IMR-90 (cell line): ENCODE results near the gene CAPZA2. TPM values are rescaled to one million over a fixed set of nuclear protein-coding genes. Genes with fewer than 3 reads are reported as not detected.

Experiments used
- ATAC-seq: fragments of 200-7000 bp; cut with Tn5 transposase; 2 replicates; pipeline ENCODE4 v1.9.1; 2020; ENCODE audit warnings: low read depth, mild to moderate bottlenecking, moderate library complexity
- BruUV-seq: library from RNA; stranded (reverse); fragments of 400-500 nt; replicated peaks from 2 replicates; lab custom pipeline; 2021; lab: Mats Ljungman, UMichigan
- CTCF ChIA-PET: fragments of 300-600 bp; formaldehyde crosslinking; extraction: SDS; loops from one replicate; lab custom pipeline; 2021; ENCODE audit warnings: antibody characterized with exemption; lab: Yijun Ruan, JAX
- POLR2A ChIA-PET: fragments of 300-600 bp; sonication (Branson Sonifier 250); formaldehyde crosslinking; loops from one replicate; lab custom pipeline; 2022; ENCODE audit warnings: antibody characterized with exemption; ENCODE audit not compliant: unreplicated experiment; lab: Charles Lee
- DNase-seq: peaks from one replicate; pipeline ENCODE4 v3.0.0; 2013
- H2AFZ ChIP-seq: replicated peaks from 2 replicates; pipeline ENCODE3; 2013; ENCODE audit warnings: low read length, mild to moderate bottlenecking; ENCODE audit not compliant: poor library complexity
- H2AK5ac ChIP-seq: 2 replicates; pipeline ENCODE4 v1.6.1; 2013; ENCODE audit warnings: low read depth, low read length, inconsistent platforms
- H2AK9ac ChIP-seq: replicated peaks from 2 replicates; pipeline ENCODE3; 2013; ENCODE audit warnings: mild to moderate bottlenecking, low read depth, low read length, moderate library complexity; ENCODE audit not compliant: poor library complexity
- H2BK120ac ChIP-seq: 2 replicates; pipeline ENCODE4 v1.6.1; 2013; ENCODE audit warnings: low read depth, low read length, inconsistent platforms
- H2BK15ac ChIP-seq: 3 replicates; pipeline ENCODE4 v1.6.1; 2013; ENCODE audit warnings: low read depth, low read length, inconsistent platforms
- H2BK20ac ChIP-seq: 2 replicates; pipeline ENCODE4 v1.6.1; 2013; ENCODE audit warnings: low read depth, mild to moderate bottlenecking, inconsistent platforms, low read length, moderate library complexity
- H2BK5ac ChIP-seq: 2 replicates; pipeline ENCODE4 v1.6.1; 2013; ENCODE audit warnings: mild to moderate bottlenecking, low read depth, low read length, inconsistent platforms; ENCODE audit not compliant: poor library complexity, severe bottlenecking
- H3K14ac ChIP-seq: replicated peaks from 2 replicates; pipeline ENCODE4 v1.6.1; 2013; ENCODE audit warnings: low read depth, low read length, inconsistent platforms
- H3K18ac ChIP-seq: 2 replicates; pipeline ENCODE4 v1.6.1; 2013; ENCODE audit warnings: low read depth, low read length, control low read depth
- H3K23ac ChIP-seq: 2 replicates; pipeline ENCODE4 v1.6.1; 2013; ENCODE audit warnings: low read depth, low read length, inconsistent platforms
- H3K27ac ChIP-seq: 2 replicates; pipeline ENCODE4 v1.5.1; 2013; ENCODE audit warnings: mild to moderate bottlenecking, control low read depth, low read length; ENCODE audit not compliant: insufficient read depth
- H3K27me3 ChIP-seq: 2 replicates; pipeline ENCODE4 v1.6.1; 2013; ENCODE audit warnings: low read length; ENCODE audit not compliant: control insufficient read depth, insufficient read depth
- H3K36me3 ChIP-seq: 2 replicates; pipeline ENCODE4 v1.6.1; 2013; ENCODE audit warnings: low read length, mixed read lengths; ENCODE audit not compliant: control insufficient read depth, insufficient read depth
- H3K4ac ChIP-seq: 2 replicates; pipeline ENCODE4 v1.6.1; 2013; ENCODE audit warnings: low read depth, low read length, inconsistent platforms
- H3K4me1 ChIP-seq: 2 replicates; pipeline ENCODE4 v1.6.1; 2013; ENCODE audit warnings: low read length, mixed read lengths; ENCODE audit not compliant: control insufficient read depth, insufficient read depth
- H3K4me2 ChIP-seq: 2 replicates; pipeline ENCODE4 v1.6.1; 2013; ENCODE audit warnings: low read depth, mild to moderate bottlenecking, control low read depth, low read length, moderate library complexity
- H3K4me3 ChIP-seq: 2 replicates; pipeline ENCODE4 v1.5.1; 2013; ENCODE audit warnings: low read depth, mild to moderate bottlenecking, control low read depth, low read length, moderate library complexity; ENCODE audit not compliant: insufficient read depth
- H3K56ac ChIP-seq: 2 replicates; pipeline ENCODE4 v1.6.1; 2013; ENCODE audit warnings: low read length, inconsistent platforms; ENCODE audit not compliant: insufficient read depth; ENCODE audit errors: extremely low read depth
- H3K79me1 ChIP-seq, 2 experiments: 2 replicates each; pipeline ENCODE4 v1.6.1; 2013; ENCODE audit warnings: low read length in 2 of 2, inconsistent platforms in 1 of 2, low read depth in 1 of 2
- H3K9ac ChIP-seq: 2 replicates; pipeline ENCODE4 v1.6.1; 2013; ENCODE audit warnings: low read depth, low read length, control low read depth
- H3K9me1 ChIP-seq: 2 replicates; pipeline ENCODE4 v1.6.1; 2013; ENCODE audit warnings: low read length, inconsistent platforms; ENCODE audit not compliant: insufficient read depth
- H3K9me3 ChIP-seq: 2 replicates; pipeline ENCODE4 v1.6.1; 2013; ENCODE audit warnings: low read length; ENCODE audit not compliant: control insufficient read depth, insufficient read depth
- H4K20me1 ChIP-seq: 2 replicates; pipeline ENCODE4 v1.6.1; 2013; ENCODE audit warnings: low read length, inconsistent platforms; ENCODE audit not compliant: insufficient read depth
- H4K5ac ChIP-seq: 2 replicates; pipeline ENCODE4 v1.6.1; 2013; ENCODE audit warnings: mild to moderate bottlenecking, low read depth, low read length, control low read depth
- H4K8ac ChIP-seq, 2 experiments: 2 replicates each; pipeline ENCODE4 v1.6.1; 2013; ENCODE audit warnings: low read depth in 2 of 2, low read length in 2 of 2, control low read depth in 1 of 2, inconsistent platforms in 1 of 2
- H4K91ac ChIP-seq: 2 replicates; pipeline ENCODE4 v1.6.1; 2013; ENCODE audit warnings: low read depth, low read length, inconsistent platforms; ENCODE audit not compliant: insufficient read depth
- BHLHE40 ChIP-seq: fragments of 150-350 bp; IDR thresholded peaks from 2 replicates; pipeline ENCODE4 v1.6.1; 2016; ENCODE audit warnings: mild to moderate bottlenecking, low read depth, low read length
- CEBPB ChIP-seq: IDR thresholded peaks from 2 replicates; pipeline ENCODE4 v1.6.1; 2012; ENCODE audit warnings: low read depth, low read length, improper control_type of control experiment
- CHD1 ChIP-seq: IDR thresholded peaks from 2 replicates; pipeline ENCODE4 v1.6.1; 2012; ENCODE audit warnings: low read depth, low read length, improper control_type of control experiment
- FOS ChIP-seq: fragments of 150-350 bp; IDR thresholded peaks from 2 replicates; pipeline ENCODE4 v1.6.1; 2016; ENCODE audit warnings: low read depth, low read length
- MAFK ChIP-seq: IDR thresholded peaks from 2 replicates; pipeline ENCODE4 v1.6.1; 2012; ENCODE audit warnings: low read depth, low read length, improper control_type of control experiment
- MAZ ChIP-seq: IDR thresholded peaks from 2 replicates; pipeline ENCODE4 v1.6.1; 2012; ENCODE audit warnings: low read depth, mild to moderate bottlenecking, low read length, improper control_type of control experiment, moderate library complexity, borderline replicate concordance
- MXI1 ChIP-seq: IDR thresholded peaks from 2 replicates; pipeline ENCODE4 v1.6.1; 2012; ENCODE audit warnings: low read depth, mild to moderate bottlenecking, low read length, moderate library complexity, borderline replicate concordance
- POLR2A ChIP-seq: IDR thresholded peaks from 2 replicates; pipeline ENCODE4 v1.6.1; 2012; ENCODE audit warnings: mild to moderate bottlenecking, low read depth, low read length
- RAD21 ChIP-seq: IDR thresholded peaks from 2 replicates; pipeline ENCODE4 v1.6.1; 2012; ENCODE audit warnings: low read length, improper control_type of control experiment
- RCOR1 ChIP-seq: IDR thresholded peaks from 2 replicates; pipeline ENCODE4 v1.6.1; 2012; ENCODE audit warnings: mild to moderate bottlenecking, low read length, improper control_type of control experiment; ENCODE audit not compliant: insufficient replicate concordance
- RFX5 ChIP-seq: IDR thresholded peaks from 2 replicates; pipeline ENCODE4 v1.8.0; 2012; ENCODE audit warnings: low read depth, mild to moderate bottlenecking, low read length, moderate library complexity
- SMC3 ChIP-seq: fragments of 150-350 bp; IDR thresholded peaks from 2 replicates; pipeline ENCODE4 v1.6.1; 2016; ENCODE audit warnings: low read depth, mild to moderate bottlenecking, antibody characterized with exemption, low read length, moderate library complexity
- WGBS, 2 experiments: methylation state at CpG; one replicate each; pipeline versions ENCODE4 v1.1.5 to v1.1.7; 2013; ENCODE audit warnings: missing lambda C conversion rate in 2 of 2; ENCODE audit not compliant: insufficient read length in 1 of 2; ENCODE audit errors: extremely low coverage in 2 of 2; 5-methylcytosine and 5-hydroxymethylcytosine counted together
- dilution Hi-C: fragments of 300-500 bp; cut with HindIII; formaldehyde crosslinking; loops from one replicate; pipeline ENCODE4 v1.14.3; 2018; ENCODE audit warnings: low sequenced_read_pairs; ENCODE audit not compliant: unreplicated experiment
- in situ Hi-C: fragments of 300-500 bp; cut with MboI; formaldehyde crosslinking; loops from 3 replicates; pipeline ENCODE4 v1.14.3; 2019; ENCODE audit warnings: low sequenced_read_pairs, inconsistent platforms, mixed read lengths
- intact Hi-C: fragments of 100-400 bp; cut with micrococcal nuclease; formaldehyde crosslinking; loops from 2 replicates; pipeline ENCODE4 v1.10.0; 2022
- polyA plus RNA-seq, 3 experiments: library from polyadenylated mRNA; depleted of rRNA; stranded (reverse); fragments of >200 nt; gene quantifications; 2 replicates each; pipeline ENCODE4 v1.2.3, GENCODE V29; 2012; ENCODE audit warnings: low replicate concordance in 1 of 3
- total RNA-seq: library from RNA; depleted of rRNA; stranded (reverse); fragments of >200 nt; gene quantifications from 2 replicates; pipeline ENCODE4 v1.2.3, GENCODE V29; 2012
- TF ChIP-seq, protein P1 (sequence below): fragments of 150-350 bp; IDR thresholded peaks from 2 replicates; pipeline ENCODE4 v1.6.1; 2017; ENCODE audit warnings: mild to moderate bottlenecking, antibody characterized with exemption, low read length, low read depth
- TF ChIP-seq, protein P2 (sequence below): conservative IDR thresholded peaks from 2 replicates; pipeline ENCODE4 v1.5.1; 2012; ENCODE audit warnings: mild to moderate bottlenecking, low read depth, low read length, improper control_type of control experiment
- TF ChIP-seq, protein P3 (sequence below): fragments of 150-350 bp; IDR thresholded peaks from 2 replicates; pipeline ENCODE4 v1.6.1; 2016; ENCODE audit warnings: low read depth, mild to moderate bottlenecking, low read length, moderate library complexity, borderline replicate concordance

The CAPZA2 gene
- total and polyA plus RNA-seq, 2 of the 4 experiments (the other 2 are of a cell fraction) = 66.6 to 133 TPM

DNA sequence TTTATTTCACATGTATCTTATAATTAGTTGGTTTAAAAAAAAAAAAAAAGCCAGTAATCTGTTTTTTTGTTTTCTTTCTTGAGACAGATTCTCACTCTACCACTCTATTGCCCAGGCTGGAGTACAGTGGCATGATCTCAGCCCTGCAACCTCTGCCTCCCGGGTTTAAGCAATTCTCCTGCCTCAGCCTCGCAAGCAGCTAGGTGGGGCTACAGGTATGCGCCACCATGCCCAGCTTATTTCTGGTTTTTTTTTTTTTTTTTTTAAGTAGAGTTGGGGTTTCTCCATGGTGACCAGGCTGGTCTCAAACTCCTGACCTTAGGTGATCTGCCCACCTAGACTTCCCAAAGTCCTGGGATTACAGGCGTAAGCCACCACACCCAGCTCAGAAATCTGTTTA is 34.1 kb upstream of the CAPZA2 start:
- Histone ChIP-seq H4K91ac (no peak overlapping the region), H2BK20ac (no peak overlapping the region), H3K9me1 (no peaks in the 10 kb centered on the region), H2BK120ac (no peak overlapping the region), H4K8ac (no peak overlapping the region), H3K4me1 (no peaks in the 10 kb centered on the region), H3K4ac (no peak overlapping the region), H3K27me3 (peaks cover 6% of the 10 kb centered on the region), H3K79me1 (no peaks in the 10 kb centered on the region), H2BK5ac (no peak overlapping the region), H3K23ac (no peak overlapping the region), H2BK15ac (no peak overlapping the region), H3K14ac (no peak overlapping the region), H2AK9ac (no peak overlapping the region), H3K36me3 (no peaks in the 10 kb centered on the region), H3K56ac (no peak overlapping the region), H3K27ac (no peak overlapping the region), H2AFZ (no peak overlapping the region), H3K4me2 (no peak overlapping the region), H3K18ac (no peak overlapping the region), H3K9ac (no peak overlapping the region), H4K20me1 (no peaks in the 10 kb centered on the region), H3K4me3 (no peak overlapping the region), H3K9me3 (no peaks in the 10 kb centered on the region; the same call in 1 of the 2 replicates), H2AK5ac (no peak overlapping the region), H4K5ac (no peak overlapping the region)
- ChIA-PET POLR2A (no interaction called here), CTCF (interaction anchor here (0.6 to 1.0 kb wide), 2 partner anchors 20 to 162 kb away, joined by 3 to 5 read pairs; no protein-coding TSS in a partner anchor)
- intact Hi-C loops = no loop called here
- BruUV-seq = no TSS peak
- TF ChIP-seq RAD21 = no peak
- no peak for TF ChIP-seq CEBPB
- no peak for TF ChIP-seq BHLHE40
- TF ChIP-seq, protein P1, sequence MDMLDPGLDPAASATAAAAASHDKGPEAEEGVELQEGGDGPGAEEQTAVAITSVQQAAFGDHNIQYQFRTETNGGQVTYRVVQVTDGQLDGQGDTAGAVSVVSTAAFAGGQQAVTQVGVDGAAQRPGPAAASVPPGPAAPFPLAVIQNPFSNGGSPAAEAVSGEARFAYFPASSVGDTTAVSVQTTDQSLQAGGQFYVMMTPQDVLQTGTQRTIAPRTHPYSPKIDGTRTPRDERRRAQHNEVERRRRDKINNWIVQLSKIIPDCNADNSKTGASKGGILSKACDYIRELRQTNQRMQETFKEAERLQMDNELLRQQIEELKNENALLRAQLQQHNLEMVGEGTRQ = no peak
- TF ChIP-seq MXI1 = no peak
- no peak for TF ChIP-seq RFX5
- TF ChIP-seq RCOR1 = no peak
- TF ChIP-seq CHD1 = no peak
- no peak for TF ChIP-seq SMC3
- TF ChIP-seq POLR2A = no peak
- no peak for TF ChIP-seq FOS
- TF ChIP-seq, protein P2, sequence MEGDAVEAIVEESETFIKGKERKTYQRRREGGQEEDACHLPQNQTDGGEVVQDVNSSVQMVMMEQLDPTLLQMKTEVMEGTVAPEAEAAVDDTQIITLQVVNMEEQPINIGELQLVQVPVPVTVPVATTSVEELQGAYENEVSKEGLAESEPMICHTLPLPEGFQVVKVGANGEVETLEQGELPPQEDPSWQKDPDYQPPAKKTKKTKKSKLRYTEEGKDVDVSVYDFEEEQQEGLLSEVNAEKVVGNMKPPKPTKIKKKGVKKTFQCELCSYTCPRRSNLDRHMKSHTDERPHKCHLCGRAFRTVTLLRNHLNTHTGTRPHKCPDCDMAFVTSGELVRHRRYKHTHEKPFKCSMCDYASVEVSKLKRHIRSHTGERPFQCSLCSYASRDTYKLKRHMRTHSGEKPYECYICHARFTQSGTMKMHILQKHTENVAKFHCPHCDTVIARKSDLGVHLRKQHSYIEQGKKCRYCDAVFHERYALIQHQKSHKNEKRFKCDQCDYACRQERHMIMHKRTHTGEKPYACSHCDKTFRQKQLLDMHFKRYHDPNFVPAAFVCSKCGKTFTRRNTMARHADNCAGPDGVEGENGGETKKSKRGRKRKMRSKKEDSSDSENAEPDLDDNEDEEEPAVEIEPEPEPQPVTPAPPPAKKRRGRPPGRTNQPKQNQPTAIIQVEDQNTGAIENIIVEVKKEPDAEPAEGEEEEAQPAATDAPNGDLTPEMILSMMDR = no peak
- no peak for TF ChIP-seq MAZ
- TF ChIP-seq MAFK = no peak
- TF ChIP-seq, protein P3, sequence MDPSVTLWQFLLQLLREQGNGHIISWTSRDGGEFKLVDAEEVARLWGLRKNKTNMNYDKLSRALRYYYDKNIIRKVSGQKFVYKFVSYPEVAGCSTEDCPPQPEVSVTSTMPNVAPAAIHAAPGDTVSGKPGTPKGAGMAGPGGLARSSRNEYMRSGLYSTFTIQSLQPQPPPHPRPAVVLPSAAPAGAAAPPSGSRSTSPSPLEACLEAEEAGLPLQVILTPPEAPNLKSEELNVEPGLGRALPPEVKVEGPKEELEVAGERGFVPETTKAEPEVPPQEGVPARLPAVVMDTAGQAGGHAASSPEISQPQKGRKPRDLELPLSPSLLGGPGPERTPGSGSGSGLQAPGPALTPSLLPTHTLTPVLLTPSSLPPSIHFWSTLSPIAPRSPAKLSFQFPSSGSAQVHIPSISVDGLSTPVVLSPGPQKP = no peak
- in situ Hi-C loops = no loop called here
- dilution Hi-C loops = no loop called here
- no CpG with 5 or more reads among the region's 4 CpGs for WGBS, 2 experiments
- DNase-seq (no peak), ATAC-seq (no peak)
